Endothelial cell of umbilical vein (primary cell): ENCODE data around the gene CCDC194. TPM values are rescaled to one million over a fixed set of nuclear protein-coding genes. Genes with fewer than 3 reads are reported as not detected.

Source experiments
- BruUV-seq: library from RNA; stranded (reverse); fragments of 400-500 nt; replicated peaks from 2 replicates; lab custom pipeline; 2021; lab: Mats Ljungman, UMichigan
- CTCF ChIA-PET: fragments of 300-600, 350-600 bp; sonication (Branson Sonifier 250); formaldehyde crosslinking; loops from one replicate; lab custom pipeline; 2021; ENCODE audit warnings: antibody characterized with exemption, inconsistent platforms; lab: Charles Lee
- POLR2A ChIA-PET: fragments of 300-600, 350-600 bp; sonication (Branson Sonifier 250); formaldehyde crosslinking; loops from one replicate; lab custom pipeline; 2021; ENCODE audit warnings: antibody characterized with exemption, inconsistent platforms; lab: Charles Lee
- DNase-seq: peaks from one replicate; pipeline ENCODE4 v3.0.0-alpha.2; 2011; ENCODE audit warnings: low read depth, low spot score
- FAIRE-seq: peaks from 2 replicates; lab custom pipeline; 2011; peaks lifted over from hg19 to GRCh38; lab: Jason Lieb, UNC
- H2AFZ ChIP-seq: 2 replicates; pipeline ENCODE4 v1.6.0; 2012; ENCODE audit warnings: low read depth, low read length, control low read depth, inconsistent platforms
- H3K27ac ChIP-seq: 2 replicates; pipeline ENCODE4 v1.5.1; 2011; ENCODE audit warnings: low read depth, mild to moderate bottlenecking, control low read depth, low read length, moderate library complexity; ENCODE audit not compliant: insufficient read depth
- H3K27me3 ChIP-seq, 2 experiments: 2 replicates each; pipeline versions ENCODE4 v1.6.0 to v1.6.1; 2011; ENCODE audit warnings: low read length in 2 of 2, mixed read lengths in 1 of 2; ENCODE audit not compliant: control insufficient read depth in 2 of 2, insufficient read depth in 2 of 2
- H3K36me3 ChIP-seq, 2 experiments: 2 replicates in 1 of 2; 3 replicates in 1 of 2; pipeline ENCODE4 v1.5.1; 2011; ENCODE audit warnings: low read length in 2 of 2, mild to moderate bottlenecking in 1 of 2, moderate library complexity in 1 of 2; ENCODE audit not compliant: control insufficient read depth in 2 of 2, insufficient read depth in 2 of 2; ENCODE audit errors: extremely low read depth in 1 of 2
- H3K4me1 ChIP-seq: 3 replicates; pipeline ENCODE4 v1.5.1; 2011; ENCODE audit warnings: mild to moderate bottlenecking, low read length; ENCODE audit not compliant: control insufficient read depth, insufficient read depth; ENCODE audit errors: extremely low read depth
- H3K4me2 ChIP-seq: 2 replicates; pipeline ENCODE4 v1.6.1; 2011; ENCODE audit warnings: low read length, control low read depth, mixed read lengths; ENCODE audit not compliant: insufficient read depth
- H3K4me3 ChIP-seq, 3 experiments: fragments of 200-600 bp in 1 of 3; sonication (generic), shearing (Covaris generic) in 1 of 3; replicated peaks in 1 of 3; 2 replicates each; pipeline ENCODE4 v1.5.1; 2011 to 2016; ENCODE audit warnings: control low read depth in 3 of 3, low read length in 3 of 3, mild to moderate bottlenecking in 2 of 3, inconsistent platforms in 1 of 3, low read depth in 1 of 3, moderate library complexity in 1 of 3; ENCODE audit not compliant: insufficient read depth in 1 of 3
- H3K79me2 ChIP-seq: 2 replicates; pipeline ENCODE4 v1.6.0; 2012; ENCODE audit warnings: low read length, inconsistent platforms; ENCODE audit not compliant: control insufficient read depth, insufficient read depth
- H3K9ac ChIP-seq: replicated peaks from 2 replicates; pipeline ENCODE3; 2011; ENCODE audit warnings: low read length, control low read depth; ENCODE audit not compliant: insufficient read depth; ENCODE audit errors: extremely low read depth
- H3K9me1 ChIP-seq: replicated peaks from 3 replicates; pipeline ENCODE4 v1.6.0; 2011; ENCODE audit warnings: mild to moderate bottlenecking, low read length; ENCODE audit not compliant: control insufficient read depth, insufficient read depth; ENCODE audit errors: extremely low read depth
- H3K9me3 ChIP-seq: replicated peaks from 2 replicates; pipeline ENCODE4 v1.5.1; 2012; ENCODE audit warnings: low read length, inconsistent platforms; ENCODE audit not compliant: control insufficient read depth, insufficient read depth
- H4K20me1 ChIP-seq: replicated peaks from 2 replicates; pipeline ENCODE3; 2011; ENCODE audit warnings: mild to moderate bottlenecking, low read length; ENCODE audit not compliant: control insufficient read depth, insufficient read depth; ENCODE audit errors: extremely low read depth
- FOS ChIP-seq: IDR thresholded peaks from 2 replicates; pipeline ENCODE4 v1.6.1; 2011; ENCODE audit warnings: mild to moderate bottlenecking, low read length, moderate library complexity, borderline replicate concordance; ENCODE audit not compliant: insufficient read depth
- GATA2 ChIP-seq: IDR thresholded peaks from 2 replicates; pipeline ENCODE4 v1.7.0; 2011; ENCODE audit warnings: low read depth, mild to moderate bottlenecking, moderate library complexity, mixed read lengths, low read length; ENCODE audit not compliant: insufficient read length, insufficient read depth
- JUN ChIP-seq: IDR thresholded peaks from 2 replicates; pipeline ENCODE4 v1.6.1; 2011; ENCODE audit warnings: borderline replicate concordance, low read depth; ENCODE audit not compliant: insufficient read length, insufficient read depth
- dilution Hi-C: fragments of 300-500 bp; cut with MboI; formaldehyde crosslinking; loops from one replicate; pipeline ENCODE4 v1.15.0; 2019; ENCODE audit warnings: low sequenced_read_pairs; ENCODE audit not compliant: extremely low pct_ligation_motif_present
- intact Hi-C: fragments of 100-400 bp; cut with micrococcal nuclease; formaldehyde crosslinking; loops from one replicate; pipeline ENCODE4 v1.10.0; 2022
- polyA plus RNA-seq, 4 experiments: library from polyadenylated mRNA; depleted of rRNA in 3 of 4; stranded (reverse) in 3 of 4; unstranded in 1 of 4; fragments of >200 nt; gene quantifications; 2 replicates each; pipeline versions ENCODE4 v1.2.1 to v1.2.3, GENCODE V29; 2011 to 2012; ENCODE audit warnings: missing spikeins in 1 of 4
- total RNA-seq: library from RNA; stranded (reverse); gene quantifications from 2 replicates; pipeline ENCODE4 v1.2.3, GENCODE V29; 2021
- TF ChIP-seq, protein P1 (sequence below), 2 donors: IDR thresholded peaks; 1 replicate in 1 of 2; 2 replicates in 1 of 2; pipeline ENCODE4 v1.5.1; 2011; ENCODE audit warnings: low read length in 2 of 2, mild to moderate bottlenecking in 2 of 2, moderate library complexity in 2 of 2, control low read depth in 1 of 2, inconsistent platforms in 1 of 2, low read depth in 1 of 2; ENCODE audit not compliant: insufficient read depth in 1 of 2; ENCODE audit errors: extremely low read depth in 1 of 2

CCDC194 gene
- total and polyA plus RNA-seq, 2 donors (not counting 3 experiments of a cell fraction or from before 2014, with no cell fraction given): 0.12 TPM; not detected in 1

DNA sequence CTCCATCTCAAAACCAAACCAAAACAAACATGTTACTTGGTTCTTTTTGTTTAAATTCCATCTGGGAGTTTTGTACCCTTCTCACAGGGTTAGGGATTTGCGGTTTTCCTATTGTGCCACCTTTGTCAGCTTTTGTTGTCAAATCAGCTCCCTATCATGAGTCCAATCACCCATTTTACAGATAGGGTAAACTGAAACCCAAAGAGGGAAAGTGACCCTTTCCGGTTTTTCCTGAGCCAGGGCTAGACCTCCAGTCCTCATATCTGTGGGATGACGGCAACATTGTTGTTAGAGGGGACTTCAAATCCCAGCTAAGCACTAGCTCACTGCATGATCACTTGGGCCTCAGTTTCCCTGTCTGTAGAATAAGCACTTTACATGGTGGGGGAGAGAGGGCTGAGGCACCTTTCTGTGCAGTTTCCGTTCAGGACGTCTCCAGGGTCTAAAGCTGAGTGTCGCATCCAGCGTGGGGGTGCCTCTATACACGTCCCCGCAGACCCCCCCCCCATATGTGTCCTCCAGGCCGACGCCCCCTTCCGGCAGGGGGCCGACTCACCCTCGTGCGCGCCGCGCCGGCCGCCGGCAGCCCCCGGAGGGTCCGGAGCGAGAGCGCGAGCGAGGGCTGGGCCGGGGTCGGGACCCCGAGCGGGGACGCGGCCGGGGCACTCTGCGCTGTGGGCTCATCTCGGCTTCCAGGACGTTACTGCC is 3.9 kb downstream of the CCDC194 start:
- CTCF ChIA-PET: interaction anchor here (0.7 to 8.6 kb wide), 10 partner anchors 9 to 58 kb away, joined by 3 to 180 read pairs (median 4); partner anchors contain the start of genes ANO8, BST2, PLVAP and TMEM221
- Histone ChIP-seq H3K9ac (no peak overlapping the region), H3K4me3 (peak overlapping the region in 2 of 3 experiments; percentile 41 to 53), H3K4me1 (peaks cover 17% of the 10 kb centered on the region), H3K36me3 (no peaks in the 10 kb centered on the region), H3K4me2 (peak overlapping the region; percentile 78), H3K9me3 (no peaks in the 10 kb centered on the region), H2AFZ (peak overlapping the region; percentile 86), H4K20me1 (no peaks in the 10 kb centered on the region), H3K27ac (no peak overlapping the region), H3K27me3 (peaks cover 6% of the 10 kb centered on the region in 2 experiments), H3K9me1 (no peaks in the 10 kb centered on the region), H3K79me2 (no peaks in the 10 kb centered on the region)
- POLR2A ChIA-PET: no interaction called here
- intact Hi-C loops: no loop called here
- dilution Hi-C loops: no loop called here
- BruUV-seq: no TSS peak
- DNase-seq: no peak
- TF ChIP-seq, protein P1, sequence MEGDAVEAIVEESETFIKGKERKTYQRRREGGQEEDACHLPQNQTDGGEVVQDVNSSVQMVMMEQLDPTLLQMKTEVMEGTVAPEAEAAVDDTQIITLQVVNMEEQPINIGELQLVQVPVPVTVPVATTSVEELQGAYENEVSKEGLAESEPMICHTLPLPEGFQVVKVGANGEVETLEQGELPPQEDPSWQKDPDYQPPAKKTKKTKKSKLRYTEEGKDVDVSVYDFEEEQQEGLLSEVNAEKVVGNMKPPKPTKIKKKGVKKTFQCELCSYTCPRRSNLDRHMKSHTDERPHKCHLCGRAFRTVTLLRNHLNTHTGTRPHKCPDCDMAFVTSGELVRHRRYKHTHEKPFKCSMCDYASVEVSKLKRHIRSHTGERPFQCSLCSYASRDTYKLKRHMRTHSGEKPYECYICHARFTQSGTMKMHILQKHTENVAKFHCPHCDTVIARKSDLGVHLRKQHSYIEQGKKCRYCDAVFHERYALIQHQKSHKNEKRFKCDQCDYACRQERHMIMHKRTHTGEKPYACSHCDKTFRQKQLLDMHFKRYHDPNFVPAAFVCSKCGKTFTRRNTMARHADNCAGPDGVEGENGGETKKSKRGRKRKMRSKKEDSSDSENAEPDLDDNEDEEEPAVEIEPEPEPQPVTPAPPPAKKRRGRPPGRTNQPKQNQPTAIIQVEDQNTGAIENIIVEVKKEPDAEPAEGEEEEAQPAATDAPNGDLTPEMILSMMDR (IDR thresholded peaks at IDR 0.05; ENCODE audit: extremely low read depth in 1 of 2, insufficient read depth in 1 of 2, low read depth in 1 of 2, low read length in 2 of 2): peak in 1 of 2 donors; percentile 13
- no peak for TF ChIP-seq FOS
- no peak for TF ChIP-seq GATA2
- no peak for TF ChIP-seq JUN
- no peak for FAIRE-seq
